Mammary epithelial cell (primary cell): ENCODE results near the gene C6orf52.
"Not testable (repeated sequence)": the region's sequence is repeated elsewhere in the genome, so short reads cannot be mapped to it uniquely, and the experiment has no call there.

Source experiments
- EZH2 ChIP-seq: IDR thresholded peaks from 2 replicates; pipeline ENCODE4 v1.6.1; 2012; ENCODE audit warnings: low read length, inconsistent platforms, borderline replicate concordance
- TF ChIP-seq, protein P1 (sequence below), 2 donors: IDR thresholded peaks in 1 of 2; conservative IDR thresholded peaks in 1 of 2; 2 replicates each; pipeline ENCODE4 v1.5.1; 2011 to 2012; ENCODE audit warnings: inconsistent platforms in 2 of 2, low read length in 2 of 2, mild to moderate bottlenecking in 2 of 2, control low read depth in 1 of 2, low read depth in 1 of 2; ENCODE audit not compliant: insufficient read depth in 1 of 2; ENCODE audit errors: extremely low read depth in 1 of 2

DNA sequence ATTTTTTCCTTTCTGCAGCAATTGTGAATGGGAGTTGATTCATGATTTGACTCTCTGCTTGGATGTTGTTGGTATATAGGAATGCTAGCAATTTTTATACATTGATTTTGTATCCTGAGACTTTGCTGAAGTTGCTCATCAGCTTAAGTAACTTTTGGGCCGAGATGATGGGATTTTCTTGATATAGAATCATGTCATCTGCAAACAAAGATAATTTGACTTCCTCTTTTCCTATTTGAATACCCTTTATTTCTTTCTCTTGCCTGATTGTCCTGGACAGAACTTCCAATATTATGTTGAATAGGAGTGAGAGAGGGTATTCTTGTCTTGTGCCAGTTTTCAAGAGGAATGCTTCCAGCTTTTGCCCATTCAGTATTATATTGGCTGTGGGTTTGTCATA is 28.8 kb downstream of the C6orf52 start:
- TF ChIP-seq, protein P1, sequence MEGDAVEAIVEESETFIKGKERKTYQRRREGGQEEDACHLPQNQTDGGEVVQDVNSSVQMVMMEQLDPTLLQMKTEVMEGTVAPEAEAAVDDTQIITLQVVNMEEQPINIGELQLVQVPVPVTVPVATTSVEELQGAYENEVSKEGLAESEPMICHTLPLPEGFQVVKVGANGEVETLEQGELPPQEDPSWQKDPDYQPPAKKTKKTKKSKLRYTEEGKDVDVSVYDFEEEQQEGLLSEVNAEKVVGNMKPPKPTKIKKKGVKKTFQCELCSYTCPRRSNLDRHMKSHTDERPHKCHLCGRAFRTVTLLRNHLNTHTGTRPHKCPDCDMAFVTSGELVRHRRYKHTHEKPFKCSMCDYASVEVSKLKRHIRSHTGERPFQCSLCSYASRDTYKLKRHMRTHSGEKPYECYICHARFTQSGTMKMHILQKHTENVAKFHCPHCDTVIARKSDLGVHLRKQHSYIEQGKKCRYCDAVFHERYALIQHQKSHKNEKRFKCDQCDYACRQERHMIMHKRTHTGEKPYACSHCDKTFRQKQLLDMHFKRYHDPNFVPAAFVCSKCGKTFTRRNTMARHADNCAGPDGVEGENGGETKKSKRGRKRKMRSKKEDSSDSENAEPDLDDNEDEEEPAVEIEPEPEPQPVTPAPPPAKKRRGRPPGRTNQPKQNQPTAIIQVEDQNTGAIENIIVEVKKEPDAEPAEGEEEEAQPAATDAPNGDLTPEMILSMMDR (conservative IDR thresholded peaks at IDR 0.05 in 1 of 2, IDR thresholded peaks at IDR 0.05 in 1 of 2; ENCODE audit: extremely low read depth in 1 of 2, insufficient read depth in 1 of 2, low read depth in 1 of 2, low read length in 2 of 2), result not testable (repeated sequence)
- not testable (repeated sequence) for TF ChIP-seq EZH2
